IPS DF 4.7 (cell line): Measurements from ENCODE around the gene RELB.

Source experiments
- DNase-seq: peaks from one replicate; pipeline ENCODE4 v3.0.0-alpha.2; 2013; ENCODE audit warnings: low spot score; ENCODE audit errors: extremely low read depth

RELB gene

GRCh38 chr19:45058622-45059159, 57.4 kb downstream of the RELB start:
- no peak for DNase-seq

- no peak for DNase-seq
These were observed 58.1 kb downstream of the RELB start for GRCh38 chr19:45059258-45059965.

GRCh38 chr19:45061965-45062364, 60.7 kb downstream of the RELB start:
- no peak for DNase-seq

- no peak for DNase-seq
These were observed 62.9 kb downstream of the RELB start for GRCh38 chr19:45063851-45064801.

- DNase-seq = no peak
These were observed 65.8 kb downstream of the RELB start for GRCh38 chr19:45066921-45067661.

- DNase-seq = no peak
These were observed 66.8 kb downstream of the RELB start for GRCh38 chr19:45068041-45068440.

- no peak for DNase-seq
These were observed 67.8 kb downstream of the RELB start for GRCh38 chr19:45069056-45069455.

GRCh38 chr19:45070214-45070613, 69.0 kb downstream of the RELB start:
- DNase-seq = no peak

- no peak for DNase-seq
These were observed 69.7 kb downstream of the RELB start for GRCh38 chr19:45070861-45071544.

- DNase-seq = no peak
These were observed 70.3 kb downstream of the RELB start for GRCh38 chr19:45071545-45071938.

GRCh38 chr19:45071969-45072790, 70.9 kb downstream of the RELB start:
- no peak for DNase-seq

- DNase-seq = no peak
These were observed 73.6 kb downstream of the RELB start for GRCh38 chr19:45074744-45075300.

GRCh38 chr19:45075301-45076028, 74.2 kb downstream of the RELB start:
- no peak for DNase-seq

DNA sequence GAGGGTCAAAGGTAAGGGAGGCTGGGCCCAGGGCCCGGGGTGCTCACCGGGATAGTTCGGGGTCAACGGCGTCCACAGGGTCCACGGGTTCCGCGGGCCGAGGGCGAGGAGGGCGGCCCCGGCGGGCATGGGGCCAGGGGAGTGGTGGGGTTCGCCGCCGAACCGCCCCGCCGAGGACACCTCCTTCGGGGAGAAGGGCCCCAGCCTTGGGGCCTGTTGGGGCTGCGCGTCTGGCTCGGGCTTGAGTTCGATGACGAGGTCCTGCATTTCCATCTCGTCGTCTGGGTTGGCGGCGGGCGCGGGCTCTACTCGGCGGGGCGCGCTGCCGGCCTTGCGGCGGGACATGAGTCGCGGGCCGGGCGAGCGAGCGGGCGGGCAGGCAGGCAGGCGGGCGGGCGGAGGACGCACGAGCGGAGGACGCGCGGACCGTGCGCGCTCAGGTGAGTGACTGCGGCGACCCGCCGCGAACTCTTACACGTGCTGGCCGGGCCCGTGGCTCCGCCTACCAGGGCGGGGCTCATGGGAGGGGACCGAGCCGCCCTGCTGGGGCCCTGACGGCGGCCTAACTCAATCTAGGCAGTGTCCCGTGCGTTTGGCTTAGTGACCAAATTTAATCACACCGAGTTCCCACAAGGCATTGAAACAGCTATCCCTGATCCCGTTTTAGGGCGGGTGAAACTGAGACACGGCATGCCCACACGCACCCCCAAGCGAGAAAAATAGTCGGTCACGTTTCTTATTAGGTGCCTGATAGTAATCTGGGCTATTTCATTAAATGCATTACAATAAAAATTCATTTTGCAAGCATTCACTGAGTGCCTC, 75.0 kb downstream of the RELB start, which contains the start of gene ZNF296:
Gene ZNF296, minus strand, starts transcription at position 450 of the 822 bp plus-strand sequence. Its CDS starts 105 bp downstream, at position 345.
- DNase-seq = no peak

DNA sequence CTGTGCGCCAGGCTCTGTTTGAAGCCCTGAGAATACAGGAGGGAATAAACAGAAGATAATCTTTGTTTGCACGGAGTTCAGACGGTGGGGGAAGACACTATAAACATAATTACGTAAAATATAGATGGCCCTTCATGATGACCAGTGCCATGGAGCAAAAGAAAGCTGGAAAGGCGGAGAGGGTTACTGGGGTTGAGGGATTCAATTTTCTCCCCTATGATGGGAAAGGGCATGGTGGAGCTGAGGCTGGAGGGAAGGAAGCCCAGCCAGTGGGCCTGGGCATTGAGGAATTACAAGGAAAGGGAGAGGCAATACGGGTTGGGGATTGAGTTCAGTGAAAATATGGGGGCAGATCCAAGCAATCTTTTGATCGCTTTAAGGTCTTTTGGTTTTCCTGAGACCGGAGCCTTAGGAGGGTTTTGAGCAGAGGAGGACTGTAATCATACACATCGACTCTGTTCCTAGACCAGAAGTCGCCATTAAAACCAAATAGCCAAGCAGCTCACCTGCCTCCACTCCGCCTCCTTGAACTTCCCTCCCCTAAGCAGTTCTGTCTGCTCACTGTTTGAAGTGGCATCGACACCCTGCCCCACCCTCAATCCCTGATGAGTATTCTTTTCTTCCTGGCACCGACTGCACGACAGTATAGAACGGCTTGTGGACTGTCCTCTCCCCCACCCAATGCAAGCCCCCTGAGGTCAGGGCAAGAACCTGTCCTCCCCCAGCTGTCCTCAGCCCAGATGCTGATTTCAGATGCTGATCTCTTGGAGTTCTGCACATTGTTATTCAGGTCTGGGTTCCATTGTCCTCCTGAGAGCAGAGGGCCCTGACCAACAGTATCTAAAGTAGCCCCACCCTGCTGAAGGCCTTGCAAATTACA, 75.8 kb downstream of the RELB start:
- DNase-seq = no peak

- no peak for DNase-seq
These were observed 77.3 kb downstream of the RELB start for GRCh38 chr19:45078390-45079062.
